Smooth muscle cell (in vitro differentiated cells): ENCODE measurements around the gene ZNF516. TPM values are rescaled to one million over a fixed set of nuclear protein-coding genes. Genes with fewer than 3 reads are reported as not detected.

Experiments
- DNase-seq: peaks from one replicate; lab custom pipeline; 2025; ENCODE audit not compliant: unreplicated experiment; lab: John Stamatoyannopoulos, UW
- H2AFZ ChIP-seq: fragments of 200-600 bp; sonication (generic); 2 replicates; pipeline ENCODE4 v1.6.0; 2016; ENCODE audit warnings: antibody characterized with exemption, low read depth, mild to moderate bottlenecking
- H3F3A ChIP-seq: fragments of 200-600 bp; sonication (generic); 2 replicates; pipeline ENCODE4 v1.6.0; 2017; ENCODE audit warnings: antibody characterized with exemption, low read depth
- H3K27ac ChIP-seq: fragments of 200-600 bp; sonication (generic); 2 replicates; pipeline ENCODE4 v1.5.1; 2016; ENCODE audit warnings: low read depth, mild to moderate bottlenecking
- H3K27me3 ChIP-seq: fragments of 200-600 bp; sonication (generic); 2 replicates; pipeline ENCODE4 v1.6.1; 2016; ENCODE audit warnings: low read depth, mild to moderate bottlenecking
- H3K36me3 ChIP-seq: fragments of 200-600 bp; sonication (generic); 2 replicates; pipeline ENCODE4 v1.5.1; 2016; ENCODE audit warnings: low read depth
- H3K4me1 ChIP-seq: fragments of 200-600 bp; sonication (generic); 2 replicates; pipeline ENCODE4 v1.5.1; 2016; ENCODE audit warnings: low read depth
- H3K4me2 ChIP-seq: fragments of 200-600 bp; sonication (generic); 2 replicates; pipeline ENCODE4 v1.6.0; 2016; ENCODE audit warnings: mild to moderate bottlenecking
- H3K4me3 ChIP-seq: fragments of 200-600 bp; sonication (generic); 2 replicates; pipeline ENCODE4 v1.5.1; 2016; ENCODE audit warnings: mild to moderate bottlenecking
- H3K79me2 ChIP-seq: fragments of 200-600 bp; sonication (generic); 2 replicates; pipeline ENCODE4 v1.6.0; 2016; ENCODE audit warnings: low read depth, mild to moderate bottlenecking
- H3K9ac ChIP-seq: fragments of 200-600 bp; sonication (generic); 2 replicates; pipeline ENCODE4 v1.6.0; 2016; ENCODE audit warnings: low read depth
- H3K9me3 ChIP-seq: fragments of 200-600 bp; sonication (generic); replicated peaks from 2 replicates; pipeline ENCODE4 v1.5.1; 2016; ENCODE audit warnings: low read depth
- H4K20me1 ChIP-seq: fragments of 200-600 bp; sonication (generic); 2 replicates; pipeline ENCODE4 v1.6.0; 2016; ENCODE audit warnings: low read depth
- WGBS: methylation state at CpG from one replicate; pipeline ENCODE4 v1.1.7; 2016; ENCODE audit warnings: low lambda C conversion rate; 5-methylcytosine and 5-hydroxymethylcytosine counted together
- polyA plus RNA-seq: library from polyadenylated mRNA; unstranded; fragments of >200 nt; fragmentation: Nextera tagmentation; extraction: Ambion mirVana; gene quantifications from 2 replicates; pipeline ENCODE4 v1.2.1, GENCODE V29; 2016
- total RNA-seq: library from RNA; depleted of rRNA; stranded (reverse); fragments of >200 nt; gene quantifications from 2 replicates; pipeline ENCODE4 v1.2.3, GENCODE V29; 2014
- TF ChIP-seq, protein P1 (sequence below): fragments of 200-600 bp; sonication (generic); IDR thresholded peaks from 2 replicates; pipeline ENCODE4 v1.5.1; 2017; ENCODE audit warnings: borderline replicate concordance, mild to moderate bottlenecking, antibody characterized with exemption; ENCODE audit not compliant: insufficient read depth, poor library complexity, severe bottlenecking

Gene ZNF516
- total and polyA plus RNA-seq, 2 experiments from 2014 or later = 15.6 to 24.2 TPM

DNA sequence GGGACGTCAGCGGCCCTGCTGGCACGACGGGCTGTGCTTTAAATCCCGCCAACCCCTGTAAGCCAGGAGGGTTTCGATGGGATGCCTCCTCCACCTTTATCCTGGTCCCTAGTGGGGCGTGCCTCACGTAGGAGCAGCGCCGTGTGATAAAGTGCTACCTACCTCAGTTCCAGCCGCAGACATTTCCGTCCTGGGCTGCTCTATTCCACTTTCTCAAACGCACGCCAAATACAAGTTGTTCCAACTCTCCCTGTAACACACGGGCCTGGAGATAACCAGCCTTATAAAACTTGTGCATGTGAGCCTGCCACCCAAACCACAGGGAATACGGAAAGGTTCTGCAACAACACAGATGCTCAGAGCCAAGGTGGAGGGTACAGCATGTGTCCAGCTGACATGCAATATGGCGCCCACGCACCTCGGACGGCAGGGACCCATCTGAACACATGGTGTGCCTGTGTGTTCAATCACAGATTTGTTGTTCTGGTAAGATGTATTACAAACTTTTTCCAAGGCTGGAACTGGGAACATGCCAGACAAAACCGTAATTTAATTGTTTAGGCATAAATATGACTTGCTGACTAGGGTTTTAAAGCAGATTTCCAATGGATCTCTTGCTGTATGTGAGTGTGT, 47.7 kb downstream of the ZNF516 start:
- Histone ChIP-seq H3K9ac (no peak overlapping the region), H3K36me3 (no peaks in the 10 kb centered on the region), H3K4me1 (peaks cover 59% of the 10 kb centered on the region), H4K20me1 (peaks cover 97% of the 10 kb centered on the region), H3K9me3 (no peaks in the 10 kb centered on the region), H3K4me3 (no peak overlapping the region), H2AFZ (no peak overlapping the region), H3F3A (peaks cover 30% of the 10 kb centered on the region), H3K27ac (no peak overlapping the region), H3K4me2 (peak overlapping the region; percentile 66), H3K79me2 (peaks cover 75% of the 10 kb centered on the region), H3K27me3 (no peaks in the 10 kb centered on the region)
- no peak for DNase-seq
- TF ChIP-seq, protein P1, sequence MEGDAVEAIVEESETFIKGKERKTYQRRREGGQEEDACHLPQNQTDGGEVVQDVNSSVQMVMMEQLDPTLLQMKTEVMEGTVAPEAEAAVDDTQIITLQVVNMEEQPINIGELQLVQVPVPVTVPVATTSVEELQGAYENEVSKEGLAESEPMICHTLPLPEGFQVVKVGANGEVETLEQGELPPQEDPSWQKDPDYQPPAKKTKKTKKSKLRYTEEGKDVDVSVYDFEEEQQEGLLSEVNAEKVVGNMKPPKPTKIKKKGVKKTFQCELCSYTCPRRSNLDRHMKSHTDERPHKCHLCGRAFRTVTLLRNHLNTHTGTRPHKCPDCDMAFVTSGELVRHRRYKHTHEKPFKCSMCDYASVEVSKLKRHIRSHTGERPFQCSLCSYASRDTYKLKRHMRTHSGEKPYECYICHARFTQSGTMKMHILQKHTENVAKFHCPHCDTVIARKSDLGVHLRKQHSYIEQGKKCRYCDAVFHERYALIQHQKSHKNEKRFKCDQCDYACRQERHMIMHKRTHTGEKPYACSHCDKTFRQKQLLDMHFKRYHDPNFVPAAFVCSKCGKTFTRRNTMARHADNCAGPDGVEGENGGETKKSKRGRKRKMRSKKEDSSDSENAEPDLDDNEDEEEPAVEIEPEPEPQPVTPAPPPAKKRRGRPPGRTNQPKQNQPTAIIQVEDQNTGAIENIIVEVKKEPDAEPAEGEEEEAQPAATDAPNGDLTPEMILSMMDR = no peak
- WGBS = 82% methylated on average over 21 of the region's 21 CpGs

DNA sequence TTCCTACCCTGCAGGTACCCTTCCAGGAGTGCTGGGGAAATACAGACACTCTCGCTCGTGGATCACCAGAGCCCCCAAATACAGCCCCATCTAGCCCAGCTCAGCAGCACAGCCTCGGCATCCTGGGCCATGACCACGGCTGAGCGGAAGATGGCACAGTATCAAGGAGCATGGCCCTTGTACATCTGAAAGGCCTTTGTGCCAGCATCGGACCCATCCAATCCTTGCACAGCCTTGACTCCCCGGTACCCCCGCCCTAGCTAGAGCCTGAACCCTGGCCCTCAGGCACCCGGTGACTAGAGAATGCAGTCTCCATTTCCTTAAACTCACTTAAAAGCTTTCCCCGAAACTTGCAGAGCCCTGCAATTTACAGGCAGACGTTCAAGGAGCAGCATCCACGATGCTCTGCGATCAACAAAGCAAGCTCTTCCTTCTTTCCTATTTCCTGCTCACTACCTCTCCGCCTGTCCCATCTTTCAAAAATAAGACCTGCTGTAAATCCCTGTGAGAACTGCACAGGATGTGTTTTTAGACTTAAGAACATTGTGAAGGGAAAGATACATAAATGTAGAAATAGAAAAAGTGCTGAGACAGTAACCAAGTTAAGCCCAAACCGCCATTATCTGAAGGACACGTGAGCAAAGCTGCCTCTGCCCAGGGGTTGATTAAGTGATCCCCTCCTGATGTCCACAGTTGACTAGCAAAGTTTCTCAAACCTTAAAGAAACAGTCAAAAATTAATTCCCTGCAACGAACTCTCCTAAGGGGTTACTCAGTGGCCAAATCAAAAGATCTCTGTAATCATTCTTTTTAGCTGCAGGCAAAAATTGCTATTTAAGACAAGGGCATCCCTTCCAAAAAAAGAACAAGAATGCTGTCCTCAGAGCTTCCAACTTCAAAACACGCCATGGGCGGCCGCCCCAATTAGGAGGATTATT, 48.5 kb downstream of the ZNF516 start:
- Histone ChIP-seq H3K9ac (no peak overlapping the region), H3K36me3 (no peaks in the 10 kb centered on the region), H4K20me1 (peaks cover 97% of the 10 kb centered on the region), H2AFZ (no peak overlapping the region), H3K79me2 (peaks cover 75% of the 10 kb centered on the region), H3F3A (peaks cover 25% of the 10 kb centered on the region), H3K4me2 (peak overlapping the region; percentile 66), H3K27me3 (no peaks in the 10 kb centered on the region), H3K9me3 (no peaks in the 10 kb centered on the region), H3K4me3 (no peak overlapping the region), H3K4me1 (peaks cover 51% of the 10 kb centered on the region), H3K27ac (peak overlapping the region; percentile 85)
- 72% methylated on average over 20 of the region's 20 CpGs for WGBS
- TF ChIP-seq, protein P1 = no peak
- DNase-seq = no peak

DNA sequence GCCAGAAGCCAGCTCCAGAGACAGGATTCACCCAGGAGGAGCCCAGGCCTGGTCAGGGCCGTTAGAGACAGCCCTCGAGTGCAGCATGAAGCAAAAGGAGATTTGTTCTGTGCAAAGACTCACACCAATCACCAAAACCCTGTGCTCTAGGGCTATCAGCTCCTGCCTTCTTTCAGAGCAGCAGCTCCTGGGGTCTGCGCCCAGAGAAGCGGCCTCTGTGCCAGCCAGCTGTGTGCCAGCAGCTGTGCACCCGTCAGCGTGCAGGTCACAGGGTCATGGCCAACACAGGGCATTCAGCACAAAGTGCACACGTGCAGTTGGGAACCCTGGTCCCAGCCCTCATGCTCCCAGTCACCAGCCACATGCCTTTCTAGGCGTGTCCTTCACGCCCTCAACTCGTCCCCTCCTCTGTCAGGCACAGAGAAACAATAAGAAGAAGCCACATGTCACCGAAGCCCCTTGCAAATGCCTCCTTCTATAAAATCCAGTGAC, 49.3 kb downstream of the ZNF516 start:
- Histone ChIP-seq H2AFZ (no peak overlapping the region), H3K79me2 (peaks cover 75% of the 10 kb centered on the region), H3K4me1 (peaks cover 47% of the 10 kb centered on the region), H3K27me3 (no peaks in the 10 kb centered on the region), H3F3A (peaks cover 22% of the 10 kb centered on the region), H3K4me2 (peak overlapping the region; percentile 66), H3K27ac (peak overlapping the region; percentile 85), H3K36me3 (no peaks in the 10 kb centered on the region), H3K9me3 (no peaks in the 10 kb centered on the region), H4K20me1 (peaks cover 94% of the 10 kb centered on the region), H3K9ac (peak overlapping the region; percentile 3), H3K4me3 (no peak overlapping the region)
- DNase-seq = no peak
- 69% methylated on average over 11 of the region's 11 CpGs for WGBS
- TF ChIP-seq, protein P1 = no peak
